IPS-18a (cell line): ENCODE measurements around the gene MYRF.
A peak's percentile ranks its signal among the peaks of the same experiment; 100 is the strongest.

ENCODE experiments used
- H3K27ac ChIP-seq: one replicate; pipeline ENCODE4 v1.5.1; 2013; ENCODE audit warnings: low read length
- H3K27me3 ChIP-seq: one replicate; pipeline ENCODE4 v1.6.1; 2013; ENCODE audit warnings: mild to moderate bottlenecking, low read length; ENCODE audit not compliant: control insufficient read depth, insufficient read depth
- H3K36me3 ChIP-seq: one replicate; pipeline ENCODE4 v1.6.1; 2013; ENCODE audit warnings: low read depth, low read length; ENCODE audit not compliant: control insufficient read depth
- H3K4me1 ChIP-seq: one replicate; pipeline ENCODE4 v1.6.1; 2013; ENCODE audit warnings: low read depth, low read length; ENCODE audit not compliant: control insufficient read depth
- H3K4me3 ChIP-seq: one replicate; pipeline ENCODE4 v1.5.1; 2013; ENCODE audit warnings: low read length
- H3K9ac ChIP-seq: one replicate; pipeline ENCODE4 v1.6.1; 2013; ENCODE audit warnings: mild to moderate bottlenecking, low read length, moderate library complexity
- H3K9me3 ChIP-seq: one replicate; pipeline ENCODE4 v1.6.1; 2013; ENCODE audit warnings: low read depth, low read length; ENCODE audit not compliant: control insufficient read depth

The MYRF gene

GRCh38 chr11:61794579-61794978, 42.1 kb downstream of the MYRF start:
- Histone ChIP-seq H3K9me3 (no peaks in the 10 kb centered on the region), H3K4me1 (peaks cover 3% of the 10 kb centered on the region), H3K36me3 (peaks cover 46% of the 10 kb centered on the region), H3K27ac (peak overlapping the region; percentile 20), H3K9ac (no peak overlapping the region), H3K4me3 (no peak overlapping the region), H3K27me3 (no peaks in the 10 kb centered on the region)

- no peak overlapping the region for H3K4me3 ChIP-seq
- H3K9ac ChIP-seq, result no peak overlapping the region
- no peak overlapping the region for H3K27ac ChIP-seq
- peaks cover 3% of the 10 kb centered on the region for H3K4me1 ChIP-seq
- H3K27me3 ChIP-seq, result no peaks in the 10 kb centered on the region
- no peaks in the 10 kb centered on the region for H3K9me3 ChIP-seq
- peaks cover 38% of the 10 kb centered on the region for H3K36me3 ChIP-seq
Measured at GRCh38 chr11:61795459-61795858, 43.0 kb downstream of the MYRF start.

GRCh38 chr11:61795876-61796526, 43.6 kb downstream of the MYRF start:
- Histone ChIP-seq H3K27ac (no peak overlapping the region), H3K4me1 (peaks cover 3% of the 10 kb centered on the region), H3K4me3 (no peak overlapping the region), H3K9ac (no peak overlapping the region), H3K9me3 (no peaks in the 10 kb centered on the region), H3K27me3 (no peaks in the 10 kb centered on the region), H3K36me3 (peaks cover 39% of the 10 kb centered on the region)

- Histone ChIP-seq H3K4me1 (no peaks in the 10 kb centered on the region), H3K36me3 (peaks cover 52% of the 10 kb centered on the region), H3K27ac (no peak overlapping the region), H3K9ac (no peak overlapping the region), H3K4me3 (no peak overlapping the region), H3K27me3 (no peaks in the 10 kb centered on the region), H3K9me3 (no peaks in the 10 kb centered on the region)
Measured at GRCh38 chr11:61797263-61797944, 45.0 kb downstream of the MYRF start.

- no peaks in the 10 kb centered on the region for H3K27me3 ChIP-seq
- H3K36me3 ChIP-seq, result peaks cover 72% of the 10 kb centered on the region
- no peaks in the 10 kb centered on the region for H3K4me1 ChIP-seq
- no peaks in the 10 kb centered on the region for H3K9me3 ChIP-seq
- no peak overlapping the region for H3K27ac ChIP-seq
- H3K4me3 ChIP-seq, result no peak overlapping the region
- H3K9ac ChIP-seq, result no peak overlapping the region
Measured at GRCh38 chr11:61799665-61800284, 47.3 kb downstream of the MYRF start.

GRCh38 chr11:61800331-61801281, 48.2 kb downstream of the MYRF start:
- Histone ChIP-seq H3K27ac (no peak overlapping the region), H3K9ac (no peak overlapping the region), H3K9me3 (no peaks in the 10 kb centered on the region), H3K4me3 (no peak overlapping the region), H3K36me3 (peaks cover 72% of the 10 kb centered on the region), H3K4me1 (no peaks in the 10 kb centered on the region), H3K27me3 (no peaks in the 10 kb centered on the region)

- Histone ChIP-seq H3K36me3 (peaks cover 73% of the 10 kb centered on the region), H3K27ac (no peak overlapping the region), H3K4me1 (no peaks in the 10 kb centered on the region), H3K4me3 (no peak overlapping the region), H3K9ac (no peak overlapping the region), H3K9me3 (no peaks in the 10 kb centered on the region), H3K27me3 (no peaks in the 10 kb centered on the region)
Measured at GRCh38 chr11:61802605-61803004, 50.2 kb downstream of the MYRF start.

GRCh38 chr11:61803889-61804647, 51.6 kb downstream of the MYRF start:
- Histone ChIP-seq H3K9ac (no peak overlapping the region), H3K36me3 (peaks cover 84% of the 10 kb centered on the region), H3K27ac (no peak overlapping the region), H3K4me1 (no peaks in the 10 kb centered on the region), H3K9me3 (no peaks in the 10 kb centered on the region), H3K27me3 (no peaks in the 10 kb centered on the region), H3K4me3 (no peak overlapping the region)

- Histone ChIP-seq H3K27ac (no peak overlapping the region), H3K4me1 (no peaks in the 10 kb centered on the region), H3K9ac (no peak overlapping the region), H3K36me3 (peaks cover 87% of the 10 kb centered on the region), H3K4me3 (no peak overlapping the region), H3K27me3 (no peaks in the 10 kb centered on the region), H3K9me3 (no peaks in the 10 kb centered on the region)
Measured at GRCh38 chr11:61805146-61805545, 52.7 kb downstream of the MYRF start.

- Histone ChIP-seq H3K27me3 (no peaks in the 10 kb centered on the region), H3K9me3 (no peaks in the 10 kb centered on the region), H3K4me1 (no peaks in the 10 kb centered on the region), H3K9ac (no peak overlapping the region), H3K36me3 (peaks cover 93% of the 10 kb centered on the region), H3K4me3 (no peak overlapping the region), H3K27ac (no peak overlapping the region)
Measured at GRCh38 chr11:61806785-61807184, 54.3 kb downstream of the MYRF start.
